Endothelial cell of umbilical vein (primary cell): ENCODE measurements around the gene CDHR5. TPM values are rescaled to one million over a fixed set of nuclear protein-coding genes. Genes with fewer than 3 reads are reported as not detected.
A peak's percentile ranks its signal among the peaks of the same experiment; 100 is the strongest.

Source experiments
- BruUV-seq: library from RNA; stranded (reverse); fragments of 400-500 nt; replicated peaks from 2 replicates; lab custom pipeline; 2021; lab: Mats Ljungman, UMichigan
- CTCF ChIA-PET: fragments of 300-600, 350-600 bp; sonication (Branson Sonifier 250); formaldehyde crosslinking; loops from one replicate; lab custom pipeline; 2021; ENCODE audit warnings: antibody characterized with exemption, inconsistent platforms; lab: Charles Lee
- POLR2A ChIA-PET: fragments of 300-600, 350-600 bp; sonication (Branson Sonifier 250); formaldehyde crosslinking; loops from one replicate; lab custom pipeline; 2021; ENCODE audit warnings: antibody characterized with exemption, inconsistent platforms; lab: Charles Lee
- DNase-seq: peaks from one replicate; pipeline ENCODE4 v3.0.0-alpha.2; 2011; ENCODE audit warnings: low read depth, low spot score
- FAIRE-seq: peaks from 2 replicates; lab custom pipeline; 2011; peaks lifted over from hg19 to GRCh38; lab: Jason Lieb, UNC
- H2AFZ ChIP-seq: 2 replicates; pipeline ENCODE4 v1.6.0; 2012; ENCODE audit warnings: low read depth, low read length, control low read depth, inconsistent platforms
- H3K27ac ChIP-seq: 2 replicates; pipeline ENCODE4 v1.5.1; 2011; ENCODE audit warnings: low read depth, mild to moderate bottlenecking, control low read depth, low read length, moderate library complexity; ENCODE audit not compliant: insufficient read depth
- H3K27me3 ChIP-seq, 2 experiments: 2 replicates each; pipeline versions ENCODE4 v1.6.0 to v1.6.1; 2011; ENCODE audit warnings: low read length in 2 of 2, mixed read lengths in 1 of 2; ENCODE audit not compliant: control insufficient read depth in 2 of 2, insufficient read depth in 2 of 2
- H3K36me3 ChIP-seq, 2 experiments: 2 replicates in 1 of 2; 3 replicates in 1 of 2; pipeline ENCODE4 v1.5.1; 2011; ENCODE audit warnings: low read length in 2 of 2, mild to moderate bottlenecking in 1 of 2, moderate library complexity in 1 of 2; ENCODE audit not compliant: control insufficient read depth in 2 of 2, insufficient read depth in 2 of 2; ENCODE audit errors: extremely low read depth in 1 of 2
- H3K4me1 ChIP-seq: 3 replicates; pipeline ENCODE4 v1.5.1; 2011; ENCODE audit warnings: mild to moderate bottlenecking, low read length; ENCODE audit not compliant: control insufficient read depth, insufficient read depth; ENCODE audit errors: extremely low read depth
- H3K4me2 ChIP-seq: 2 replicates; pipeline ENCODE4 v1.6.1; 2011; ENCODE audit warnings: low read length, control low read depth, mixed read lengths; ENCODE audit not compliant: insufficient read depth
- H3K4me3 ChIP-seq, 3 experiments: fragments of 200-600 bp in 1 of 3; sonication (generic), shearing (Covaris generic) in 1 of 3; replicated peaks in 1 of 3; 2 replicates each; pipeline ENCODE4 v1.5.1; 2011 to 2016; ENCODE audit warnings: control low read depth in 3 of 3, low read length in 3 of 3, mild to moderate bottlenecking in 2 of 3, inconsistent platforms in 1 of 3, low read depth in 1 of 3, moderate library complexity in 1 of 3; ENCODE audit not compliant: insufficient read depth in 1 of 3
- H3K79me2 ChIP-seq: 2 replicates; pipeline ENCODE4 v1.6.0; 2012; ENCODE audit warnings: low read length, inconsistent platforms; ENCODE audit not compliant: control insufficient read depth, insufficient read depth
- H3K9ac ChIP-seq: replicated peaks from 2 replicates; pipeline ENCODE3; 2011; ENCODE audit warnings: low read length, control low read depth; ENCODE audit not compliant: insufficient read depth; ENCODE audit errors: extremely low read depth
- H3K9me1 ChIP-seq: replicated peaks from 3 replicates; pipeline ENCODE4 v1.6.0; 2011; ENCODE audit warnings: mild to moderate bottlenecking, low read length; ENCODE audit not compliant: control insufficient read depth, insufficient read depth; ENCODE audit errors: extremely low read depth
- H3K9me3 ChIP-seq: replicated peaks from 2 replicates; pipeline ENCODE4 v1.5.1; 2012; ENCODE audit warnings: low read length, inconsistent platforms; ENCODE audit not compliant: control insufficient read depth, insufficient read depth
- H4K20me1 ChIP-seq: replicated peaks from 2 replicates; pipeline ENCODE3; 2011; ENCODE audit warnings: mild to moderate bottlenecking, low read length; ENCODE audit not compliant: control insufficient read depth, insufficient read depth; ENCODE audit errors: extremely low read depth
- EZH2 ChIP-seq: IDR thresholded peaks from 2 replicates; pipeline ENCODE4 v1.6.1; 2012; ENCODE audit warnings: borderline replicate concordance, low read depth, mild to moderate bottlenecking, moderate library complexity, low read length, inconsistent platforms; ENCODE audit not compliant: severe bottlenecking
- FOS ChIP-seq: IDR thresholded peaks from 2 replicates; pipeline ENCODE4 v1.6.1; 2011; ENCODE audit warnings: mild to moderate bottlenecking, low read length, moderate library complexity, borderline replicate concordance; ENCODE audit not compliant: insufficient read depth
- GATA2 ChIP-seq: IDR thresholded peaks from 2 replicates; pipeline ENCODE4 v1.7.0; 2011; ENCODE audit warnings: low read depth, mild to moderate bottlenecking, moderate library complexity, mixed read lengths, low read length; ENCODE audit not compliant: insufficient read length, insufficient read depth
- JUN ChIP-seq: IDR thresholded peaks from 2 replicates; pipeline ENCODE4 v1.6.1; 2011; ENCODE audit warnings: borderline replicate concordance, low read depth; ENCODE audit not compliant: insufficient read length, insufficient read depth
- MAX ChIP-seq: IDR thresholded peaks from 2 replicates; pipeline ENCODE4 v1.6.1; 2011; ENCODE audit not compliant: insufficient read depth, insufficient read length
- MYC ChIP-seq: IDR thresholded peaks from one replicate; pipeline ENCODE4 v1.6.1; 2011; ENCODE audit warnings: mild to moderate bottlenecking, low read depth, low read length
- POLR2A ChIP-seq: IDR thresholded peaks from 2 replicates; pipeline ENCODE4 v1.6.1; 2012; ENCODE audit warnings: low read depth, mild to moderate bottlenecking, control low read depth, low read length
- POLR2AphosphoS5 ChIP-seq: IDR thresholded peaks from 2 replicates; pipeline ENCODE4 v1.6.1; 2012; ENCODE audit warnings: low read depth, mild to moderate bottlenecking, control low read depth, low read length, moderate library complexity; ENCODE audit not compliant: insufficient read depth
- dilution Hi-C: fragments of 300-500 bp; cut with MboI; formaldehyde crosslinking; loops from one replicate; pipeline ENCODE4 v1.15.0; 2019; ENCODE audit warnings: low sequenced_read_pairs; ENCODE audit not compliant: extremely low pct_ligation_motif_present
- intact Hi-C: fragments of 100-400 bp; cut with micrococcal nuclease; formaldehyde crosslinking; loops from one replicate; pipeline ENCODE4 v1.10.0; 2022
- polyA plus RNA-seq, 4 experiments: library from polyadenylated mRNA; depleted of rRNA in 3 of 4; stranded (reverse) in 3 of 4; unstranded in 1 of 4; fragments of >200 nt; gene quantifications; 2 replicates each; pipeline versions ENCODE4 v1.2.1 to v1.2.3, GENCODE V29; 2011 to 2012; ENCODE audit warnings: missing spikeins in 1 of 4
- total RNA-seq: library from RNA; stranded (reverse); gene quantifications from 2 replicates; pipeline ENCODE4 v1.2.3, GENCODE V29; 2021

CDHR5 gene
- total and polyA plus RNA-seq, 2 donors (not counting 3 experiments of a cell fraction or from before 2014, with no cell fraction given), result not detected

GRCh38 chr11:614623-615503, 9.9 kb downstream of the CDHR5 start:
- H3K4me1 ChIP-seq, result peaks cover 6% of the 10 kb centered on the region
- H3K4me3 ChIP-seq, result peak overlapping the region; percentile 41 to 77 (median 47)
- H3K4me2 ChIP-seq, result peak overlapping the region; percentile 51
- dilution Hi-C loops, result no loop called here
- POLR2A ChIA-PET, result interaction anchor here (0.6 kb wide), 1 partner anchor 47 kb away, joined by 3 read pairs; no protein-coding TSS in a partner anchor
- H2AFZ ChIP-seq, result no peak overlapping the region
- TF ChIP-seq POLR2A (no peak), MYC (no peak), MAX (no peak), JUN (no peak), GATA2 (no peak), EZH2 (no peak), FOS (no peak), POLR2AphosphoS5 (no peak)
- H3K79me2 ChIP-seq, result no peaks in the 10 kb centered on the region
- no peaks in the 10 kb centered on the region for H3K9me3 ChIP-seq
- peaks cover 3 to 29% of the 10 kb centered on the region in 2 experiments for H3K36me3 ChIP-seq
- FAIRE-seq (no peak), DNase-seq (no peak)
- no peaks in the 10 kb centered on the region for H3K27me3 ChIP-seq
- intact Hi-C loops, result loop anchor here (5.0 kb wide), 1 partner anchor 38 kb away; the partner anchor contains the start of gene PHRF1
- no peaks in the 10 kb centered on the region for H4K20me1 ChIP-seq
- CTCF ChIA-PET, result no interaction called here
- H3K9ac ChIP-seq, result peak overlapping the region; percentile 76
- TSS peak; percentile 66 for BruUV-seq
- no peaks in the 10 kb centered on the region for H3K9me1 ChIP-seq
- peak overlapping the region; percentile 74 for H3K27ac ChIP-seq
